Neural cell (in vitro differentiated cells): ENCODE results near the gene HUNK. TPM values are rescaled to one million over a fixed set of nuclear protein-coding genes. Genes with fewer than 3 reads are reported as not detected.

ENCODE experiments used
- H2AFZ ChIP-seq: fragments of 200-600, 300-800 bp; sonication (generic), shearing (Covaris generic); 2 replicates; pipeline ENCODE4 v1.6.0; 2014; ENCODE audit warnings: low read depth, mild to moderate bottlenecking, antibody characterized with exemption, low read length, moderate library complexity
- H3F3A ChIP-seq: fragments of 200-600 bp; shearing (Covaris generic); 2 replicates; pipeline ENCODE4 v1.6.1; 2016; ENCODE audit warnings: mild to moderate bottlenecking, moderate library complexity, mixed read lengths, antibody characterized with exemption, low read length; ENCODE audit not compliant: insufficient read depth, poor library complexity, severe bottlenecking
- H3K27ac ChIP-seq: fragments of 200-600, 300-800 bp; sonication (generic), shearing (Covaris generic); 2 replicates; pipeline ENCODE4 v1.5.1; 2014; ENCODE audit warnings: mild to moderate bottlenecking, low read length, moderate library complexity
- H3K27me3 ChIP-seq: fragments of 300-800, 200-600 bp; sonication (generic), shearing (Covaris generic); 2 replicates; pipeline ENCODE4 v1.6.0; 2014; ENCODE audit warnings: mild to moderate bottlenecking, low read depth, low read length, moderate library complexity; ENCODE audit not compliant: insufficient read depth
- H3K36me3 ChIP-seq: fragments of 300-800, 200-600 bp; sonication (generic), shearing (Covaris generic); 2 replicates; pipeline ENCODE4 v1.5.1; 2014; ENCODE audit warnings: mild to moderate bottlenecking, antibody characterized with exemption, low read length, moderate library complexity; ENCODE audit not compliant: insufficient read depth
- H3K4me2 ChIP-seq: fragments of 300-800, 200-600 bp; sonication (generic), shearing (Covaris generic); 2 replicates; pipeline ENCODE4 v1.6.0; 2014; ENCODE audit warnings: mild to moderate bottlenecking, low read length
- H3K4me3 ChIP-seq: fragments of 300-800, 200-600 bp; sonication (generic), shearing (Covaris generic); 2 replicates; pipeline ENCODE4 v1.5.1; 2014; ENCODE audit warnings: mild to moderate bottlenecking, low read length, moderate library complexity
- H3K79me2 ChIP-seq: fragments of 200-600 bp; shearing (Covaris generic); replicated peaks from 2 replicates; pipeline ENCODE4 v1.6.0; 2014; ENCODE audit warnings: mild to moderate bottlenecking, low read length, moderate library complexity; ENCODE audit not compliant: insufficient read depth
- H3K9ac ChIP-seq: fragments of 300-800, 200-600 bp; sonication (generic), shearing (Covaris generic); 2 replicates; pipeline ENCODE4 v1.6.1; 2016; ENCODE audit warnings: mild to moderate bottlenecking, low read length, mixed read lengths
- H3K9me2 ChIP-seq: fragments of 200-600 bp; shearing (Covaris generic); 2 replicates; pipeline ENCODE4 v1.6.1; 2016; ENCODE audit warnings: mild to moderate bottlenecking, low read length, mixed read lengths; ENCODE audit not compliant: insufficient read depth
- H3K9me3 ChIP-seq: fragments of 200-600, 300-800 bp; sonication (generic), shearing (Covaris generic); 2 replicates; pipeline ENCODE4 v1.6.1; 2016; ENCODE audit warnings: mild to moderate bottlenecking, mixed run types, low read length, moderate library complexity, mixed read lengths
- H4K20me1 ChIP-seq: fragments of 200-600 bp; shearing (Covaris generic); 2 replicates; pipeline ENCODE4 v1.6.1; 2016; ENCODE audit warnings: mild to moderate bottlenecking, mixed run types; ENCODE audit not compliant: insufficient read depth
- CTCF ChIP-seq: fragments of 450-650 bp; IDR thresholded peaks from 2 replicates; pipeline ENCODE4 v1.5.1; 2014; ENCODE audit warnings: antibody characterized with exemption, mild to moderate bottlenecking, moderate library complexity; ENCODE audit not compliant: poor library complexity, severe bottlenecking
- EP300 ChIP-seq: fragments of 450-650 bp; conservative IDR thresholded peaks from 2 replicates; pipeline ENCODE4 v1.6.1; 2014; ENCODE audit warnings: antibody characterized with exemption, mild to moderate bottlenecking, moderate library complexity; ENCODE audit not compliant: poor library complexity, severe bottlenecking
- EZH2 ChIP-seq: fragments of 200-600, 300-800 bp; shearing (Covaris generic), sonication (generic); IDR thresholded peaks from 2 replicates; pipeline ENCODE4 v1.6.1; 2014; ENCODE audit warnings: antibody characterized with exemption, low read length, borderline replicate concordance, mild to moderate bottlenecking; ENCODE audit not compliant: insufficient read depth, poor library complexity, severe bottlenecking
- MXI1 ChIP-seq: fragments of 450-650 bp; conservative IDR thresholded peaks from 2 replicates; pipeline ENCODE4 v1.6.1; 2014; ENCODE audit warnings: antibody characterized with exemption, mild to moderate bottlenecking; ENCODE audit not compliant: poor library complexity, severe bottlenecking
- POLR2AphosphoS5 ChIP-seq: IDR thresholded peaks from 2 replicates; pipeline ENCODE4 v1.6.1; 2012
- RAD21 ChIP-seq: fragments of 450-650 bp; conservative IDR thresholded peaks from 2 replicates; pipeline ENCODE4 v1.6.1; 2014; ENCODE audit warnings: antibody characterized with exemption, mild to moderate bottlenecking, moderate library complexity
- SMC3 ChIP-seq: fragments of 450-650 bp; conservative IDR thresholded peaks from 2 replicates; pipeline ENCODE4 v1.6.1; 2014; ENCODE audit warnings: antibody characterized with exemption, mild to moderate bottlenecking, moderate library complexity; ENCODE audit not compliant: poor library complexity
- TAF1 ChIP-seq: IDR thresholded peaks from 2 replicates; pipeline ENCODE4 v1.6.1; 2012; ENCODE audit warnings: low read depth
- polyA plus RNA-seq: library from polyadenylated mRNA; depleted of rRNA; stranded (reverse); fragments of >200 nt; gene quantifications from 2 replicates; pipeline ENCODE4 v1.2.3, GENCODE V29; 2014
- TF ChIP-seq, protein P1 (sequence below): IDR thresholded peaks from 2 replicates; pipeline ENCODE4 v1.6.1; 2012; ENCODE audit warnings: borderline replicate concordance

Gene HUNK
- polyA plus RNA-seq, 1 donor from 2014 or later: 9.3 TPM

GRCh38 chr21:32044205-32045180 is 171.7 kb downstream of the HUNK start:
- Histone ChIP-seq H2AFZ (no peak overlapping the region), H3K79me2 (no peaks in the 10 kb centered on the region), H3K4me2 (no peak overlapping the region), H3K27me3 (no peaks in the 10 kb centered on the region), H3K9me3 (no peaks in the 10 kb centered on the region), H4K20me1 (no peaks in the 10 kb centered on the region), H3K9me2 (no peaks in the 10 kb centered on the region), H3K9ac (no peak overlapping the region), H3K4me3 (no peak overlapping the region), H3K27ac (no peak overlapping the region), H3F3A (no peaks in the 10 kb centered on the region), H3K36me3 (no peaks in the 10 kb centered on the region)
- TF ChIP-seq RAD21 (no peak), TAF1 (no peak), SMC3 (no peak), CTCF (no peak), EZH2 (no peak), EP300 (no peak), POLR2AphosphoS5 (no peak), MXI1 (no peak)
- TF ChIP-seq, protein P1, sequence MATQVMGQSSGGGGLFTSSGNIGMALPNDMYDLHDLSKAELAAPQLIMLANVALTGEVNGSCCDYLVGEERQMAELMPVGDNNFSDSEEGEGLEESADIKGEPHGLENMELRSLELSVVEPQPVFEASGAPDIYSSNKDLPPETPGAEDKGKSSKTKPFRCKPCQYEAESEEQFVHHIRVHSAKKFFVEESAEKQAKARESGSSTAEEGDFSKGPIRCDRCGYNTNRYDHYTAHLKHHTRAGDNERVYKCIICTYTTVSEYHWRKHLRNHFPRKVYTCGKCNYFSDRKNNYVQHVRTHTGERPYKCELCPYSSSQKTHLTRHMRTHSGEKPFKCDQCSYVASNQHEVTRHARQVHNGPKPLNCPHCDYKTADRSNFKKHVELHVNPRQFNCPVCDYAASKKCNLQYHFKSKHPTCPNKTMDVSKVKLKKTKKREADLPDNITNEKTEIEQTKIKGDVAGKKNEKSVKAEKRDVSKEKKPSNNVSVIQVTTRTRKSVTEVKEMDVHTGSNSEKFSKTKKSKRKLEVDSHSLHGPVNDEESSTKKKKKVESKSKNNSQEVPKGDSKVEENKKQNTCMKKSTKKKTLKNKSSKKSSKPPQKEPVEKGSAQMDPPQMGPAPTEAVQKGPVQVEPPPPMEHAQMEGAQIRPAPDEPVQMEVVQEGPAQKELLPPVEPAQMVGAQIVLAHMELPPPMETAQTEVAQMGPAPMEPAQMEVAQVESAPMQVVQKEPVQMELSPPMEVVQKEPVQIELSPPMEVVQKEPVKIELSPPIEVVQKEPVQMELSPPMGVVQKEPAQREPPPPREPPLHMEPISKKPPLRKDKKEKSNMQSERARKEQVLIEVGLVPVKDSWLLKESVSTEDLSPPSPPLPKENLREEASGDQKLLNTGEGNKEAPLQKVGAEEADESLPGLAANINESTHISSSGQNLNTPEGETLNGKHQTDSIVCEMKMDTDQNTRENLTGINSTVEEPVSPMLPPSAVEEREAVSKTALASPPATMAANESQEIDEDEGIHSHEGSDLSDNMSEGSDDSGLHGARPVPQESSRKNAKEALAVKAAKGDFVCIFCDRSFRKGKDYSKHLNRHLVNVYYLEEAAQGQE: no peak

GRCh38 chr21:32046191-32046590 is 173.4 kb downstream of the HUNK start:
- Histone ChIP-seq H2AFZ (no peak overlapping the region), H3K27me3 (no peaks in the 10 kb centered on the region), H3K79me2 (no peaks in the 10 kb centered on the region), H3K36me3 (no peaks in the 10 kb centered on the region), H3K9me3 (no peaks in the 10 kb centered on the region), H3K9me2 (no peaks in the 10 kb centered on the region), H3K9ac (no peak overlapping the region), H3K4me2 (no peak overlapping the region), H3K4me3 (no peak overlapping the region), H3K27ac (no peak overlapping the region), H3F3A (no peaks in the 10 kb centered on the region), H4K20me1 (no peaks in the 10 kb centered on the region)
- TF ChIP-seq TAF1: no peak
- TF ChIP-seq MXI1: no peak
- no peak for TF ChIP-seq SMC3
- TF ChIP-seq EP300: no peak
- TF ChIP-seq, protein P1: no peak
- no peak for TF ChIP-seq POLR2AphosphoS5
- no peak for TF ChIP-seq CTCF
- no peak for TF ChIP-seq EZH2
- no peak for TF ChIP-seq RAD21
